MCF 10A (cell line): ENCODE data around the gene TTC7B. TPM values are rescaled to one million over a fixed set of nuclear protein-coding genes. Genes with fewer than 3 reads are reported as not detected.
A peak's percentile ranks its signal among the peaks of the same experiment; 100 is the strongest.

ENCODE experiments used
- BruUV-seq: library from RNA; stranded (reverse); fragments of 400-500 nt; replicated peaks from 2 replicates; lab custom pipeline; 2021; lab: Mats Ljungman, UMichigan
- CTCF ChIA-PET: fragments of 300-600 bp; sonication (Branson Sonifier 250); formaldehyde crosslinking; extraction: SDS; loops from one replicate; lab custom pipeline; 2021; ENCODE audit warnings: antibody characterized with exemption, inconsistent platforms; lab: Yijun Ruan, JAX
- POLR2A ChIA-PET: fragments of 300-600, 350-650 bp; sonication (Branson Sonifier 250); formaldehyde crosslinking; extraction: SDS; loops from one replicate; lab custom pipeline; 2020; ENCODE audit warnings: antibody characterized with exemption, inconsistent platforms; lab: Yijun Ruan, JAX
- DNase-seq: peaks from one replicate; pipeline ENCODE4 v3.0.0-alpha.2; 2018; ENCODE audit not compliant: unreplicated experiment
- H3K27ac Mint-ChIP-seq: one replicate; pipeline ENCODE4 v1.8.0; 2022; ENCODE audit warnings: mild to moderate bottlenecking, low read depth, mixed read lengths; ENCODE audit not compliant: unreplicated experiment
- H3K27me3 Mint-ChIP-seq: one replicate; pipeline ENCODE4 v1.8.0; 2022; ENCODE audit warnings: mixed read lengths; ENCODE audit not compliant: insufficient read depth, unreplicated experiment
- H3K36me3 Mint-ChIP-seq: one replicate; pipeline ENCODE4 v1.8.0; 2022; ENCODE audit warnings: mild to moderate bottlenecking, moderate library complexity, mixed read lengths; ENCODE audit not compliant: insufficient read depth, unreplicated experiment
- H3K4me1 Mint-ChIP-seq: one replicate; pipeline ENCODE4 v1.8.0; 2022; ENCODE audit warnings: mixed read lengths; ENCODE audit not compliant: insufficient read depth, unreplicated experiment
- H3K4me3 Mint-ChIP-seq: one replicate; pipeline ENCODE4 v1.8.0; 2022; ENCODE audit warnings: mild to moderate bottlenecking, moderate library complexity, mixed read lengths; ENCODE audit not compliant: unreplicated experiment
- H3K9me3 Mint-ChIP-seq: one replicate; pipeline ENCODE4 v1.8.0; 2022; ENCODE audit warnings: mixed read lengths; ENCODE audit not compliant: unreplicated experiment
- CTCF ChIP-seq: fragments of 200-600 bp; IDR thresholded peaks from one replicate; pipeline ENCODE4 v1.8.0; 2022; ENCODE audit warnings: antibody characterized with exemption, mild to moderate bottlenecking; ENCODE audit not compliant: unreplicated experiment
- intact Hi-C: fragments of 100-400 bp; cut with micrococcal nuclease; formaldehyde crosslinking; loops from 2 replicates; pipeline ENCODE4 v1.14.1; 2022
- total RNA-seq: library from RNA; stranded (reverse); gene quantifications from 2 replicates; pipeline ENCODE4 v1.2.3, GENCODE V29; 2022

The TTC7B gene
- total RNA-seq, 1 experiment from 2014 or later = 31.1 TPM

- Mint-ChIP-seq H3K36me3 (peaks cover 6% of the 10 kb centered on the region), H3K27me3 (no peaks in the 10 kb centered on the region), H3K9me3 (no peaks in the 10 kb centered on the region), H3K4me3 (no peak overlapping the region), H3K4me1 (peaks cover 6% of the 10 kb centered on the region), H3K27ac (no peak overlapping the region)
- POLR2A ChIA-PET = no interaction called here
- BruUV-seq = no TSS peak
- no peak for TF ChIP-seq CTCF
- intact Hi-C loops = no loop called here
- no peak for DNase-seq
- CTCF ChIA-PET = interaction anchor here (1.1 kb wide), 1 partner anchor 13 kb away, joined by 4 read pairs; no protein-coding TSS in a partner anchor
These were observed 176.6 kb downstream of the TTC7B start for GRCh38 chr14:90639641-90640040.

- Mint-ChIP-seq H3K9me3 (no peaks in the 10 kb centered on the region), H3K27ac (no peak overlapping the region), H3K27me3 (no peaks in the 10 kb centered on the region), H3K4me3 (no peak overlapping the region), H3K36me3 (no peaks in the 10 kb centered on the region), H3K4me1 (peaks cover 12% of the 10 kb centered on the region)
- no TSS peak for BruUV-seq
- no peak for DNase-seq
- CTCF ChIA-PET = no interaction called here
- intact Hi-C loops = no loop called here
- TF ChIP-seq CTCF = no peak
- POLR2A ChIA-PET = no interaction called here
These were observed 183.4 kb downstream of the TTC7B start for GRCh38 chr14:90632871-90633270.

GRCh38 chr14:90632451-90632850, 183.8 kb downstream of the TTC7B start:
- Mint-ChIP-seq H3K4me1 (peaks cover 12% of the 10 kb centered on the region), H3K4me3 (no peak overlapping the region), H3K9me3 (no peaks in the 10 kb centered on the region), H3K36me3 (no peaks in the 10 kb centered on the region), H3K27ac (no peak overlapping the region), H3K27me3 (no peaks in the 10 kb centered on the region)
- ChIA-PET CTCF (no interaction called here), POLR2A (no interaction called here)
- no peak for TF ChIP-seq CTCF
- intact Hi-C loops = no loop called here
- BruUV-seq = no TSS peak
- no peak for DNase-seq

DNA sequence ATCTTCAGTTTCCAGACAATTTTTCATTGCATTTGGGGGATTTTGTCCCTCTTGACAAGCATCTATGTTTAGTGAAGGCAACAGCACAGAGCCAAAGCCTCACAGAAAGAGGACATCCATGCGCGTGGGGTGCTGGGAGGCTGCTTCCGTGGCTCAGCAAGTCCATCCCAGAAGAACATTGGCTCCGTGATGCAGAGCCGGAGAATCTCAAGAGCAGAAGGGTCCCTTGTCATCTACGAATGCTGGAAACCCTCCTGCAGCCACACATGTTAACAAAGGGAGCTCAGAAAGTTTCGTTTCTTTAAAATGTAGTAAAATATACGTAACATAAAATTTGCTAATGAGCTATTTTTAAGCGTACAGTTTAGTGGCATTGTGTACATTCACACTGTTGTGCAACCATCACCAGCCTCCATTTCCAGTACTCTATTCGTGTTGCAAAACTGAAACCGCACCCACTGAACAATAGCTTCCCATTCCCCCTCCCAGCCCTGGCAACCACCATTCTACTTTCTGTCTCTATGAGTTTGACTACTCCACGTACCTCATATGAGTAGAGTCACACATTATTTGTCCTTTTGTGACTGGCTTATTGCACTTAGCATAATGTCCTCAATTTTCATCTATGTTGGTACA, 185.9 kb downstream of the TTC7B start:
- TF ChIP-seq CTCF = no peak
- DNase-seq = peak; percentile 94
- no peak overlapping the region for H3K27ac Mint-ChIP-seq

More for the DNA sequence above, 185.9 kb downstream of the TTC7B start:
- H3K9me3 Mint-ChIP-seq = no peaks in the 10 kb centered on the region
- intact Hi-C loops = no loop called here
- CTCF ChIA-PET = interaction anchor here (0.6 to 1.0 kb wide), 2 partner anchors 232 to 586 kb away, joined by 3 read pairs; no protein-coding TSS in a partner anchor
- H3K4me3 Mint-ChIP-seq = no peak overlapping the region
- H3K4me1 Mint-ChIP-seq = peaks cover 12% of the 10 kb centered on the region
- no TSS peak for BruUV-seq
- H3K27me3 Mint-ChIP-seq = no peaks in the 10 kb centered on the region
- POLR2A ChIA-PET = interaction anchor here (0.8 to 1.7 kb wide), 2 partner anchors 12 to 15 kb away, joined by 3 to 4 read pairs; no protein-coding TSS in a partner anchor
- no peaks in the 10 kb centered on the region for H3K36me3 Mint-ChIP-seq
